OCI-LY1 (cell line): ENCODE results near the gene NUP155.

Experiments
- H2AFZ ChIP-seq: fragments of 200-600 bp; sonication (generic), shearing (Covaris generic); 2 replicates; pipeline ENCODE4 v1.6.0; 2014; ENCODE audit warnings: antibody characterized with exemption, mild to moderate bottlenecking, low read length
- H3F3A ChIP-seq: fragments of 200-600 bp; sonication (generic), shearing (Covaris generic); 2 replicates; pipeline ENCODE4 v1.6.0; 2014; ENCODE audit warnings: mild to moderate bottlenecking, antibody characterized with exemption, low read length, moderate library complexity; ENCODE audit not compliant: insufficient read depth
- H3K27ac ChIP-seq: fragments of 200-600 bp; sonication (generic); 2 replicates; pipeline ENCODE4 v1.5.1; 2014; ENCODE audit warnings: low read length, mixed run types, mild to moderate bottlenecking, low read depth; ENCODE audit not compliant: poor library complexity, severe bottlenecking
- H3K27me3 ChIP-seq: fragments of 200-600 bp; sonication (generic); 2 replicates; pipeline ENCODE4 v1.6.0; 2014; ENCODE audit warnings: antibody characterized with exemption, mild to moderate bottlenecking, low read length, moderate library complexity; ENCODE audit not compliant: insufficient read depth
- H3K36me3 ChIP-seq: fragments of 200-600 bp; sonication (generic); 2 replicates; pipeline ENCODE4 v1.6.1; 2014; ENCODE audit warnings: mild to moderate bottlenecking, antibody characterized with exemption, low read length, moderate library complexity, mixed read lengths; ENCODE audit not compliant: insufficient read depth
- H3K4me1 ChIP-seq: fragments of 200-600 bp; sonication (generic); 2 replicates; pipeline ENCODE4 v1.5.1; 2014; ENCODE audit warnings: mild to moderate bottlenecking, low read length, moderate library complexity; ENCODE audit not compliant: insufficient read depth, severe bottlenecking
- H3K4me2 ChIP-seq: fragments of 200-600 bp; sonication (generic), shearing (Covaris generic); 2 replicates; pipeline ENCODE4 v1.6.1; 2014; ENCODE audit warnings: low read length
- H3K4me3 ChIP-seq: fragments of 200-600 bp; sonication (generic); 2 replicates; pipeline ENCODE4 v1.5.1; 2014; ENCODE audit warnings: low read length, low read depth, mild to moderate bottlenecking, mixed read lengths; ENCODE audit not compliant: poor library complexity, severe bottlenecking
- H3K79me2 ChIP-seq: fragments of 200-600 bp; shearing (Covaris generic); 2 replicates; pipeline ENCODE4 v1.6.1; 2016; ENCODE audit warnings: mixed run types, low read length, mixed read lengths; ENCODE audit not compliant: insufficient read depth
- H3K9ac ChIP-seq: fragments of 200-600 bp; sonication (generic), shearing (Covaris generic); 2 replicates; pipeline ENCODE4 v1.6.1; 2014; ENCODE audit warnings: mild to moderate bottlenecking, low read length, mixed read lengths
- H3K9me2 ChIP-seq: fragments of 200-600 bp; sonication (generic), shearing (Covaris generic); 2 replicates; pipeline ENCODE4 v1.6.1; 2014; ENCODE audit warnings: low read depth, mild to moderate bottlenecking, low read length, mixed read lengths
- H3K9me3 ChIP-seq: fragments of 200-600 bp; shearing (Covaris generic); 2 replicates; pipeline ENCODE4 v1.6.1; 2014; ENCODE audit warnings: low read length, mixed read lengths
- H4K20me1 ChIP-seq: fragments of 200-600 bp; sonication (generic), shearing (Covaris generic); 2 replicates; pipeline ENCODE4 v1.6.0; 2016; ENCODE audit warnings: mild to moderate bottlenecking, low read length; ENCODE audit not compliant: insufficient read depth
- EZH2 ChIP-seq: fragments of 200-600 bp; sonication (generic), shearing (Covaris generic); IDR thresholded peaks from 2 replicates; pipeline ENCODE4 v1.8.0; 2017; ENCODE audit warnings: borderline replicate concordance, mixed run types, mild to moderate bottlenecking, antibody characterized with exemption, low read length, moderate library complexity, mixed read lengths
- TF ChIP-seq, protein P1 (sequence below): fragments of 200-600 bp; sonication (generic), shearing (Covaris generic); IDR thresholded peaks from 2 replicates; pipeline ENCODE4 v1.5.1; 2017; ENCODE audit warnings: mild to moderate bottlenecking, antibody characterized with exemption, low read length, moderate library complexity, mixed read lengths

The NUP155 gene

DNA sequence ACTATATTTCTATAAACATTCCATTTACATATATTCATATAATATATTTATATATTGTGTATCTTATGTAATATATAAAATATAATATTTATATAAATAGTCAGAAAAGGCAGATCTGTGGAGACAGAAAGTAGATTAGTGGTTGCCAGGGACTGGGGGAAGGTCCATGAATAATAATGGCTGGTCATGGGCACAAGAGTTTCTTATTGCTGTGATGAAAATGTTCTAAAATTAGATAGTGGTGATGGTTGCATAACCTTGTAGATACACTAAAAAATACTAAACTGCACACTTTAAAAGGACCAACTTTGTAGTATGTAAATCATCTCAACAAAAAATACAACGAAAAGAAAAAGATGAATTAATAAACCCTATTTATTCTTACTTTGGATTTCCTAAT is 47.3 kb downstream of the NUP155 start:
- H2AFZ ChIP-seq, result no peak overlapping the region
- H3K27me3 ChIP-seq, result no peaks in the 10 kb centered on the region
- H3K4me1 ChIP-seq, result no peaks in the 10 kb centered on the region
- H4K20me1 ChIP-seq, result no peaks in the 10 kb centered on the region
- no peaks in the 10 kb centered on the region for H3K79me2 ChIP-seq
- no peak overlapping the region for H3K27ac ChIP-seq
- H3K9me3 ChIP-seq, result no peaks in the 10 kb centered on the region
- TF ChIP-seq EZH2, result no peak
- TF ChIP-seq, protein P1, sequence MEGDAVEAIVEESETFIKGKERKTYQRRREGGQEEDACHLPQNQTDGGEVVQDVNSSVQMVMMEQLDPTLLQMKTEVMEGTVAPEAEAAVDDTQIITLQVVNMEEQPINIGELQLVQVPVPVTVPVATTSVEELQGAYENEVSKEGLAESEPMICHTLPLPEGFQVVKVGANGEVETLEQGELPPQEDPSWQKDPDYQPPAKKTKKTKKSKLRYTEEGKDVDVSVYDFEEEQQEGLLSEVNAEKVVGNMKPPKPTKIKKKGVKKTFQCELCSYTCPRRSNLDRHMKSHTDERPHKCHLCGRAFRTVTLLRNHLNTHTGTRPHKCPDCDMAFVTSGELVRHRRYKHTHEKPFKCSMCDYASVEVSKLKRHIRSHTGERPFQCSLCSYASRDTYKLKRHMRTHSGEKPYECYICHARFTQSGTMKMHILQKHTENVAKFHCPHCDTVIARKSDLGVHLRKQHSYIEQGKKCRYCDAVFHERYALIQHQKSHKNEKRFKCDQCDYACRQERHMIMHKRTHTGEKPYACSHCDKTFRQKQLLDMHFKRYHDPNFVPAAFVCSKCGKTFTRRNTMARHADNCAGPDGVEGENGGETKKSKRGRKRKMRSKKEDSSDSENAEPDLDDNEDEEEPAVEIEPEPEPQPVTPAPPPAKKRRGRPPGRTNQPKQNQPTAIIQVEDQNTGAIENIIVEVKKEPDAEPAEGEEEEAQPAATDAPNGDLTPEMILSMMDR, result no peak
- H3F3A ChIP-seq, result no peaks in the 10 kb centered on the region; the same call in 1 of the 2 replicates
- H3K4me2 ChIP-seq, result no peak overlapping the region
- H3K9ac ChIP-seq, result no peak overlapping the region
- H3K9me2 ChIP-seq, result no peaks in the 10 kb centered on the region
- H3K4me3 ChIP-seq, result no peak overlapping the region
- H3K36me3 ChIP-seq, result peaks cover 90% of the 10 kb centered on the region

DNA sequence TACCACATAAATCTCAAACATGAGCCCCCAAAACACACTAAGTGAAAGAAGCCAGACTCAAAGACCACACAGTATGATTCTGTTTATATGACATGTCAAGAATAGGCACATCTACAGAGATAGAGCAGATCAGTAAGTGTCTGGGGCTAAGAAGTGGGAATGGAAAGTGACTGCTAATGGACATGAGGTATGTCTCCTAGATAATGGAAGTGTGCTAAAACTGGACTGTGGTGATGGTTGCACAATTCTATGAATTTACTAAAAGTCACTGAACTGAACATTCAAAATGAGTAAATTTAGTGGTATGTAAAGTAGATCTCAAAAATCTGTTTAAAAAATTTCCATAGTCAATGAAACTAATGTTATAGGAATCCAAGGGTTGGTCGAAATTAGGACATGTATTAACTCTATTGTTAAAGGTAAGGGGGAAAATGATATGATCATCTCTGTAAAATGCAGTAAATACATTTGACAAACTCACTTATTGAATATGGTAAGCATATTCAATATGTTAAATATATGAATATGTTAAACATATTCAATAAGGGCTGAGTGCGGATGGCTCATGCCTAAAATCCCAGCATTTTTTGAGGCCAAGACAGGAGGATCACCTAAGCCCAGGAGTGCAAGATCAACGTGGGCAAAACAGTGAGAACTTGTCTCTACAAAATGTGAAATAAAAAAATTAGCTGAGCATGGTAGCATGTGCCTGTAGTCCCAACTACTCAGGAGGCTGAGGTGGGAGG is 51.7 kb downstream of the NUP155 start:
- H3K9me3 ChIP-seq, result no peaks in the 10 kb centered on the region
- H2AFZ ChIP-seq, result no peak overlapping the region
- H3K4me1 ChIP-seq, result no peaks in the 10 kb centered on the region
- no peaks in the 10 kb centered on the region for H3K79me2 ChIP-seq
- TF ChIP-seq, protein P1, result no peak
- no peak for TF ChIP-seq EZH2
- H3K9ac ChIP-seq, result no peak overlapping the region
- H3K4me3 ChIP-seq, result no peak overlapping the region
- no peak overlapping the region for H3K4me2 ChIP-seq
- no peaks in the 10 kb centered on the region for H3F3A ChIP-seq
- H4K20me1 ChIP-seq, result no peaks in the 10 kb centered on the region
- no peak overlapping the region for H3K27ac ChIP-seq
- no peaks in the 10 kb centered on the region for H3K9me2 ChIP-seq
- no peaks in the 10 kb centered on the region for H3K27me3 ChIP-seq
- H3K36me3 ChIP-seq, result peaks cover 87% of the 10 kb centered on the region

DNA sequence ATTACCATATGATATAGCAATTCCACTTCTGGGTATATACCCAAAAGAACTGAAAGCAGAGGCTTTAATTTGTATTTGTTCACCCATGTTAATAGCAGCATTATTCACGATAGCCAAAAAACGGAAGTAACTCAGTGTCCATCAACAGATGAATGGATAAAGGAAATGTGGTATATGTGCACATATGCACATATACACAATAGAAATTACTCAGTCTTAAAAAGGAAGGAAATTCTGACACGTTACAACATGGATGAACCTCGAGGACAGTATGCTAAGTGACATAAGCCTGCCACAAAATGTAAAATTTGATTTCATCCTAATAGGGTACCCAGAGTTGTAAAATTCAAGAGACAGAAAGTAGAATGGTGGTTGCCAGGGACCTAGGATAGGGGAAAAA is 54.9 kb downstream of the NUP155 start:
- H3K4me1 ChIP-seq, result no peaks in the 10 kb centered on the region
- no peaks in the 10 kb centered on the region for H3K9me3 ChIP-seq
- no peak overlapping the region for H3K4me2 ChIP-seq
- H3K4me3 ChIP-seq, result no peak overlapping the region
- TF ChIP-seq, protein P1, result no peak
- TF ChIP-seq EZH2, result no peak
- H3K27me3 ChIP-seq, result no peaks in the 10 kb centered on the region
- no peaks in the 10 kb centered on the region for H4K20me1 ChIP-seq
- H3F3A ChIP-seq, result no peaks in the 10 kb centered on the region
- no peak overlapping the region for H3K9ac ChIP-seq
- H2AFZ ChIP-seq, result no peak overlapping the region
- H3K27ac ChIP-seq, result no peak overlapping the region
- H3K9me2 ChIP-seq, result no peaks in the 10 kb centered on the region
- peaks cover 96% of the 10 kb centered on the region for H3K36me3 ChIP-seq
- H3K79me2 ChIP-seq, result no peaks in the 10 kb centered on the region
